GM21737 (cell line): Measurements from ENCODE around the gene PRAME.
"Not testable (repeated sequence)": the region's sequence is repeated elsewhere in the genome, so short reads cannot be mapped to it uniquely, and the experiment has no call there.

Source experiments
- ATAC-seq: cut with Tn5 transposase; IDR thresholded peaks from one replicate; pipeline ENCODE4 v1.9.1; 2021; ENCODE audit warnings: mild to moderate bottlenecking, moderate library complexity; ENCODE audit not compliant: unreplicated experiment

Gene PRAME

DNA sequence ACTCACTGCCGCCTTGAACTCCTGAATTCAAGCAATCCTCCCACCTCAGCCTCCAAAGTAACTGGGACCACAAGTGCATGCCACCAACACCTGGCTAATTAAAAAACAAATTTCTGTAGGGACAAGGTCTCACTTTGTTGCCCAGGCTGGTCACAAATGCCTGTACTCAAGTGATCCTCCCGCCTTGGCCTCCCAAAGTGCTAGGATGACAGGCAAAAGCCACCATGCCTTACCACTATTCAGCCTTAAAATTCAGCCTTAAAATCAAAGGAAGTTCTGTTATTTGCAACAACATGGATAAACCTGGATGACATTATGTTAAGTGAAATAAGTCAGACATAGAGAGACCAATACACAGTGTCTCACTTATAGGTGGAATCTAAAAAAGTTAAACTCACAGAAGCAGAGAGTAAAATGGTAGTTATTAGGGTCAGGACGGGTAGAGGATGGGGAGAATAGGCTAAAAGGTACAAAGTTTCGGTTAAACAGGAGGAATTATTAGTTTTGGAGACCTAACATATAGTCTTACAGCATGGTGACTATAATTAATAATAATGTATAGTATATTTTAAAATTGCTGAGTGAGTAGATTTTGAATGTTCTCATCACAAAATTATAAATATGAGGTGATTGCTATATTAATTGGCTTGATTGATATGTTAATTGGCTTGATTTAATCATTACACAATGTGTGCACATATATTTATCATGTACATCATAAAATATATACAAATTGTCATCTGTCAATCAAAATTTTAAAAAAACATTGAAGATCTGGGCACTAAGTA lies 32.7 kb downstream of the PRAME start:
- ATAC-seq = no peak

- ATAC-seq = no peak
These were observed 35.6 kb downstream of the PRAME start for GRCh38 chr22:22523494-22523893.

DNA sequence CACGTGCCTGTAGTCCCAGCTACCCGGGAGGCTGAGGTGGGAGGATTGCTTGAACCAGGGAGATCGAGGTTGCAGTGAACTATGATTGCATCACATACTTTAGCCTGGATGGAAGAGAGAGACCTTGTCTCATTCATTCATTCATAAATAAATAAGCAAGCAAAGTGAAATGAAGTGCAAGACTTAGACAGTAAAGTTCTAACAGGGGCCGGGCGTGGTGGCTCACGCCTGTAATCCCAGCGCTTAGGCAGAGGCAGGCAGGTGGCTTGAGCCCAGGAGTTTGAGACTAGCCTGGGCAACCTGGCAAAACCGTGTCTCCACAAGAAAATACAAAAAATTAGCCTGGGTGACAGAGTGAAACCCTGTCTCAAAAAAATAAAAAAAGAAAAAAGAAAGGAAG lies 37.4 kb downstream of the PRAME start:
- no peak for ATAC-seq

- ATAC-seq = no peak
These were observed 38.1 kb downstream of the PRAME start for GRCh38 chr22:22520667-22521602.

GRCh38 chr22:22520020-22520656 lies 38.9 kb downstream of the PRAME start, which contains the start of gene ZNF280A:
TSS of gene ZNF280A (minus strand) at chr22:22520270. CDS start at chr22:22515630, 4,640 bp downstream.
- ATAC-seq = no peak

DNA sequence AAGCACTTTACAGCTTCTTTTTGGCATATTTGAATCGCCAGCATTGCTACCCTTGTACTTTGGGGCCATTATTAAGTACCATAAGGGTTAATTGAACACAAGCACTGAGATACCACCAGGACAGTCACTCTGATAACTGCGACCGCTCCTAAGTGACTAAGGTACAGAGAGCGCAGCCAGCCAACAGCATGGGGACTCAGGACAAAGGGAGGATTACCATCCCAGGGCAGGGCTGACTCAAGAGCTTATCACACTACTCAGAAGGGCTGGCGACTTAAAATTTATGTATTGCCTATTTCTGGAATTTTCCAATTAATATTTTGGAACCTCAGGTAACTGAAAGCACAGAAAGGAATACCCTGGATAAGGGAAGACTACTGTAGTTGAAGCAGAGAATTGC lies 39.5 kb downstream of the PRAME start:
- no peak for ATAC-seq

GRCh38 chr22:22516992-22517391 lies 42.1 kb downstream of the PRAME start:
- ATAC-seq = no peak

- no peak for ATAC-seq
These were observed 43.2 kb downstream of the PRAME start for GRCh38 chr22:22515890-22516289.

GRCh38 chr22:22514431-22514830 lies 44.6 kb downstream of the PRAME start:
- not testable (repeated sequence) for ATAC-seq

GRCh38 chr22:22513619-22514018 lies 45.4 kb downstream of the PRAME start:
- no peak for ATAC-seq

DNA sequence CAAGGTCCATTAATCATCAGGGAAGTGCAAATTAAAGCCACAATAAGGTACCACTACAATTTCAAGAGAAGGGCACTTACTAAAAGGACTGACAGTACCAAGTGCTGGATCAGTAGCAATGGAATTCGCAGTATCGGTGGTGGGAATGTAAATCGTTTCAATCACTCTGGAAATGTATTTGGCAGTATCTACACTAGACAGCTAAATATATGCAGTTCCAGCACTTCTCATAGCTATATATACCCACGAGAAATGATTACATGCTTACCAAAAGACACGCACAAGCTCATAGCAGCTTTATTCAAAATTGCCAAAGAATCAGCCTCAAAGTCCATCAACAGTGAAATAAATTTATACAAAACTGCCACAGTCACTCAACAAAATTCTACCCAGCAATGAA lies 46.1 kb downstream of the PRAME start:
- ATAC-seq = no peak

- ATAC-seq = not testable (repeated sequence)
These were observed 48.2 kb downstream of the PRAME start for GRCh38 chr22:22510833-22511232.

- not testable (repeated sequence) for ATAC-seq
These were observed 49.2 kb downstream of the PRAME start for GRCh38 chr22:22509912-22510311.

- ATAC-seq = peak; percentile 83
These were observed 50.5 kb downstream of the PRAME start, which contains the start of gene ZNF280B for GRCh38 chr22:22508274-22509176. TSS of gene ZNF280B (minus strand) at chr22:22508742. CDS start at chr22:22489398, 19,344 bp downstream.

DNA sequence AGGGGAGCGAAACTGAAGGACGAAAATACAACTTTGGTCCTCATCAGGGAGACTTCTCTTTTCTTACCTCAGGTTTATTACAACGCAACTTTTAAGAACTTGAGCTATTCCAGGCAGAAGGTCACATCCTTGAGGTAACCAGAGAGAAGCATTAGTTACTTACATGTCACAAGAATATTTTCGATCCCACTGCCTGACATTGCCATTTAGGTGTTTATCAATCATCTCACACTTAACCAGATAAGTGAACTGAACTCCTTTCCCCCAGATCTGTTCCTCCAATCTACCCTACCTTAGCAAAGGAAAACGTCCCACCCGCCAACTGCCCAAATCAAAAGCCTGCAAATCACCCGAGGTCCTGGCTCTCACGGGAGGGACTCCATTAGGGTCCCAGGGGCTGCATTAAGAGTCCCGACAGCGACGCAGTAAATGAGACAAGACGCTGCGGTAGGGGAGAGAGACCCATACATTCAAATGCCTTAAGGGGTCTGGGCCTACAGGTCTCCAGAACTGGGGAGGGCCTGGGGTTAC lies 51.3 kb downstream of the PRAME start:
- ATAC-seq = no peak

DNA sequence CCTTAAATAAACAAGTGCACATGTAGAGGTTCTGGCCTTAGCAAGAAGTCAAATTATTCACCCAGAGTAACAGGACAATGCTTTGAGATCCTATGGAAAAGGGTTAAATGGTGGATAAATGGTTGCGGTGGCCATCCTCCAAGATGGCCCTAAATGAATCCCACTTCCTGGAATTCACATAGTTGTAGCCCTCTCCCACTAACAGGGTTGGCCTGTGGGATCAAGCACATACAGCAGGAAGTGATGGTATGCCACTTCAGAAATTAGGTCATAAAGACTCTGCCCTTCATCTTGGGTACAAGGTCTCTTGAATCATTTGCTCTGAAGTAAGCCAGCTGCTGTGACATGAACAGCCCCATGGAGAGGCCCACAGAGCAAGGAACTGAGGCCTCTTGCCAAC lies 52.3 kb downstream of the PRAME start:
- ATAC-seq = no peak

DNA sequence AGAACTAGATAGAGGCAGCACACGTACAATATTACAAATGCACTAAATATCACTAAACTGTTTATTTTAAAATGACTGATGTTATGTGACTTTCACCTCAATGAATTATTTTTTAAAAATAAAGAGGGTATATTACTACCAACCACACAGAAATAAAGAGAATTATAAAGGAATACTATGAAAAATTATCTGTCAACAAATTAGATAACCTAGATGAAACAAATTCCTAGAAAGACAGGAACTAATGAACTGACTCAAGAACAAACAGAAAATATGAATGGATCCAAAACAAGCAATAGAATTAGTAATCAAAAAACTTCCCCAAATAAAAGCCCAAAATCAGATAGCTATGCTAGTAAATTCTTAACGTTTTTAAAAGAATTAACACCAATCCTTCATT lies 60.8 kb downstream of the PRAME start:
- ATAC-seq = no peak
